H1 (cell line): ENCODE results near the gene OGFOD1.

Experiments used
- ZNF274 ChIP-seq: IDR thresholded peaks from 2 replicates; pipeline ENCODE4 v1.7.0; 2012; ENCODE audit warnings: low read length, borderline replicate concordance; ENCODE audit errors: extremely low read depth
- TF ChIP-seq, protein P1 (sequence below): IDR thresholded peaks from 2 replicates; pipeline ENCODE4 v1.6.1; 2012; ENCODE audit warnings: low read length, inconsistent platforms
- TF ChIP-seq, protein P2 (sequence below), 3 experiments: IDR thresholded peaks; 1 replicate in 2 of 3; 2 replicates in 1 of 3; pipeline versions ENCODE4 v1.5.1 to v1.6.1; 2011; ENCODE audit warnings: low read length in 3 of 3, mild to moderate bottlenecking in 3 of 3, inconsistent platforms in 2 of 3, low read depth in 1 of 3, moderate library complexity in 1 of 3; ENCODE audit not compliant: insufficient read depth in 1 of 3; ENCODE audit errors: control extremely low read depth in 1 of 3

- TF ChIP-seq, protein P1, sequence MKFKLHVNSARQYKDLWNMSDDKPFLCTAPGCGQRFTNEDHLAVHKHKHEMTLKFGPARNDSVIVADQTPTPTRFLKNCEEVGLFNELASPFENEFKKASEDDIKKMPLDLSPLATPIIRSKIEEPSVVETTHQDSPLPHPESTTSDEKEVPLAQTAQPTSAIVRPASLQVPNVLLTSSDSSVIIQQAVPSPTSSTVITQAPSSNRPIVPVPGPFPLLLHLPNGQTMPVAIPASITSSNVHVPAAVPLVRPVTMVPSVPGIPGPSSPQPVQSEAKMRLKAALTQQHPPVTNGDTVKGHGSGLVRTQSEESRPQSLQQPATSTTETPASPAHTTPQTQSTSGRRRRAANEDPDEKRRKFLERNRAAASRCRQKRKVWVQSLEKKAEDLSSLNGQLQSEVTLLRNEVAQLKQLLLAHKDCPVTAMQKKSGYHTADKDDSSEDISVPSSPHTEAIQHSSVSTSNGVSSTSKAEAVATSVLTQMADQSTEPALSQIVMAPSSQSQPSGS: no peak
- TF ChIP-seq, protein P2, sequence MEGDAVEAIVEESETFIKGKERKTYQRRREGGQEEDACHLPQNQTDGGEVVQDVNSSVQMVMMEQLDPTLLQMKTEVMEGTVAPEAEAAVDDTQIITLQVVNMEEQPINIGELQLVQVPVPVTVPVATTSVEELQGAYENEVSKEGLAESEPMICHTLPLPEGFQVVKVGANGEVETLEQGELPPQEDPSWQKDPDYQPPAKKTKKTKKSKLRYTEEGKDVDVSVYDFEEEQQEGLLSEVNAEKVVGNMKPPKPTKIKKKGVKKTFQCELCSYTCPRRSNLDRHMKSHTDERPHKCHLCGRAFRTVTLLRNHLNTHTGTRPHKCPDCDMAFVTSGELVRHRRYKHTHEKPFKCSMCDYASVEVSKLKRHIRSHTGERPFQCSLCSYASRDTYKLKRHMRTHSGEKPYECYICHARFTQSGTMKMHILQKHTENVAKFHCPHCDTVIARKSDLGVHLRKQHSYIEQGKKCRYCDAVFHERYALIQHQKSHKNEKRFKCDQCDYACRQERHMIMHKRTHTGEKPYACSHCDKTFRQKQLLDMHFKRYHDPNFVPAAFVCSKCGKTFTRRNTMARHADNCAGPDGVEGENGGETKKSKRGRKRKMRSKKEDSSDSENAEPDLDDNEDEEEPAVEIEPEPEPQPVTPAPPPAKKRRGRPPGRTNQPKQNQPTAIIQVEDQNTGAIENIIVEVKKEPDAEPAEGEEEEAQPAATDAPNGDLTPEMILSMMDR (IDR thresholded peaks at IDR 0.05; ENCODE audit: control extremely low read depth in 1 of 3, insufficient read depth in 1 of 3, low read depth in 1 of 3, low read length in 3 of 3): no peak
- TF ChIP-seq ZNF274: no peak
Observed at GRCh38 chr16:56512025-56512424, 60.7 kb downstream of the OGFOD1 start.
